ENCODE measurements around the gene PCDHGA6. TPM values are rescaled to one million over a fixed set of nuclear protein-coding genes. Genes with fewer than 3 reads are reported as not detected.
"Not testable (repeated sequence)": the region's sequence is repeated elsewhere in the genome, so short reads cannot be mapped to it uniquely, and the experiment has no call there.

Gene PCDHGA6
- total RNA-seq, 1 experiment from 2014 or later, result 0.07 TPM

DNA sequence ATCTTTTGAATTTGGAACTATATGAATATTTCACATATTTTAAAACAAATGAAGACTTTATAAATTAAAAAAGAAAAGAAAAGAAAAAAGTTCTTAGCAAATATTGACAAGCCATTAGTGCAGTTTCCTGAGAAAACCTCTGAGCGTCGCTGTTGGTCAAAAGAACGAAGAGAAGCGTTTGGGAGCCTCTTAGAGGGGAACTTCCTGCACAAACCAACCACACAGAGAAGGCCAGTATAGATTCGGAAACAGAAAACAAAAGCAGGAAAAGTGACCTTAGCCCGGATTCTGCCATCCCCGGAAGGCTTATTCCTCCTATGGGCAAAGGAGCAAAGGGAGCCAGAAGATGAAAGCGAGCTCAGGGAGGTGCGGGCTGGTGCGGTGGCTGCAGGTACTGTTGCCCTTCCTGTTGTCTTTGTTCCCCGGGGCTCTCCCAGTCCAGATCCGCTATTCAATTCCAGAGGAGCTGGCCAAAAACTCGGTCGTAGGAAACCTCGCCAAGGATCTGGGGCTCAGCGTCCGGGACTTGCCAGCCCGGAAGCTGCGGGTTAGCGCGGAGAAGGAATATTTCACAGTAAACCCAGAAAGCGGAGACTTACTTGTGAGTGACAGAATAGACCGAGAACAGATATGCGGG is 13.8 kb upstream of the PCDHGA6 start, which contains the start of gene PCDHGB2:
Gene PCDHGB2, plus strand, starts transcription at position 205 of the 637 bp plus-strand sequence. Its CDS starts 142 bp downstream, at position 347.
- peak; percentile 9 for DNase-seq (ENCODE audit: low read depth)

- DNase-seq (ENCODE audit: low read depth), result no peak
These were observed 13.0 kb upstream of the PCDHGA6 start for GRCh38 chr5:141360685-141361084.

DNA sequence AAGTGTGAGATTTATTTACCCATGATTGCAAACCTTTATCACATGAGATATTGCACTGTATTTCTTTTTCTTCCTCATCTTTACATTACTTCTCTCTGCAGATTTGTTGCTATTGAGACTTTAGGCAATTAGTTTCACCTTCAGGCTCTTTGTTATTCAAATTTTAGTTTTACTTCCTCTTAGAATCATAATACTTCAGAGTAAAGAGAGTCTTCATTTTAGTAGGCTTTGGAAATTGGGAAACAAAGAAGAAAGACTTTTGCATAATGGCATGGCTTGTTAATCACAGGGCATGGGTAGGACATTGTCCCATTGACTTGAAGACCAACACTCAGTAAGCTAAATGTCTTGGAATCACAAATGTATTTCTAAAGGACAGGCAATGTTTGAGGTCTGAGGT is 11.0 kb upstream of the PCDHGA6 start:
- no peak for DNase-seq (ENCODE audit: low read depth)

DNA sequence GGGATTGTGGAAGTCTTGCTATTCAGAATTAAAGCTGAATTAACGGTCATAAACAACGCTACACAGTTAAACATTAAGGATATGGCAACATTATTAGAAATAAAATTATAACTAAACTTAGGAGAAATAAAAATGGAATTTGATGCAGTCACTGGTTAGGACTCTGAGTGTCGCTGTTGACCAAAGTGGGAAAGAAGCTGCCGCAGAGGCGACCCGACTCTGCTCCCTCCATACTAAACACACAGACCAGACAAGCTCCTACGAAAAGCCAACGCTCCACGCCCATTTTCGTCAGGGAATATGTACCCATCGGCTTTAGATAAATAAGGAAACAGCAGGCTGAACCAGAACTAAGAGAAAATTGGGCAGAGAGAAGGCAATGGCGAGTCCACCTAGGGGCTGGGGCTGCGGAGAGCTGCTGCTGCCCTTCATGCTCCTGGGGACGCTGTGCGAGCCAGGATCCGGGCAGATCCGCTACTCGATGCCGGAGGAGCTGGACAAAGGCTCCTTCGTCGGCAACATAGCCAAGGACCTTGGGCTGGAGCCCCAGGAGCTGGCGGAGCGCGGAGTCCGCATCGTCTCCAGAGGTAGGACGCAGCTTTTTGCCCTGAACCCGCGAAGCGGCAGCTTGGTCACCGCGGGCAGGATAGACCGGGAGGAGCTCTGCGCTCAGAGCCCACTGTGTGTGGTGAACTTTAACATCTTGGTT is 9.6 kb upstream of the PCDHGA6 start, which contains the start of gene PCDHGA5:
Gene PCDHGA5, plus strand, starts transcription at position 211 of the 709 bp plus-strand sequence. Its CDS starts 169 bp downstream, at position 380.
- DNase-seq (ENCODE audit: low read depth), result no peak

GRCh38 chr5:141366016-141366896 is 7.4 kb upstream of the PCDHGA6 start:
- no peak for DNase-seq (ENCODE audit: low read depth)

GRCh38 chr5:141369994-141370848 is 3.5 kb upstream of the PCDHGA6 start, which contains the start of gene PCDHGB3:
PCDHGB3 (plus strand) TSS chr5:141370242; CDS start chr5:141370395, 153 bp downstream.
- DNase-seq (ENCODE audit: low read depth), result no peak

GRCh38 chr5:141371572-141372475 is 1.9 kb upstream of the PCDHGA6 start:
- no peak for DNase-seq (ENCODE audit: low read depth)

DNA sequence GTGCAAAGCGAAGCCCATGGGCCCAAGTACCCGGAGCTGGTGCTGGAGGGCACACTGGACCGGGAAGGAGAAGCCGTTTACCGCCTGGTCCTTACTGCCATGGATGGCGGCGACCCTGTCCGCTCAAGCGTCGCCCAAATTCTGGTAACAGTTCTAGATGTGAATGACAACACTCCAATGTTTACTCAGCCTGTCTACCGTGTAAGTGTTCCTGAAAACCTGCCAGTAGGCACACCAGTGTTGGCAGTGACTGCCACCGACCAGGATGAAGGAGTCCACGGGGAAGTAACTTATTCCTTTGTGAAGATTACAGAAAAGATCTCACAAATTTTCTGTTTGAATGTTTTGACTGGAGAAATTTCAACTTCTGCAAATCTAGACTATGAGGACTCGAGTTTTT is 936 bp downstream of the PCDHGA6 start:
- no peak for DNase-seq (ENCODE audit: low read depth)

DNA sequence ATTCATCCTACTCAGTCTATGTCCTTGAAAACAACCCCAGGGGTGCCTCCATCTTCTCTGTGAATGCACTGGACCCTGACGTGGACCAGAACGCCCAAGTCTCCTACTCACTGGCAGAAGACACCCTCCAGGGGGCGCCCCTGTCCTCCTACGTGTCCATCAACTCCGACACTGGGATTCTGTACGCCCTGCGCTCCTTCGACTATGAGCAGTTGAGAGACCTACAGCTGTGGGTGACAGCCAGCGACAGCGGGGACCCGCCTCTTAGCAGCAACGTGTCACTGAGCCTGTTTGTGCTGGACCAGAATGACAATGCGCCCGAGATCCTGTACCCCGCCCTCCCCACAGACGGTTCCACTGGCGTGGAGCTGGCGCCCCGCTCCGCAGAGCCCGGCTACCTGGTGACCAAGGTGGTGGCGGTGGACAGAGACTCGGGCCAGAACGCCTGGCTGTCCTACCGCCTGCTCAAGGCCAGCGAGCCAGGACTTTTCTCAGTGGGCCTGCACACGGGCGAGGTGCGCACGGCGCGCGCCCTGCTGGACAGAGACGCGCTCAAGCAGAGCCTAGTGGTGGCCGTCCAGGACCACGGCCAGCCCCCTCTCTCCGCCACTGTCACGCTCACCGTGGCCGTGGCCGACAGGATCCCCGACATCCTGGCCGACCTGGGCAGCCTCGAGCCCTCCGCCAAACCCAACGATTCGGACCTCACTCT is 1.9 kb downstream of the PCDHGA6 start:
- DNase-seq (ENCODE audit: low read depth), result not testable (repeated sequence)

GRCh38 chr5:141382469-141383294 is 9.0 kb downstream of the PCDHGA6 start, which contains the start of gene PCDHGA7:
PCDHGA7 (plus strand) TSS chr5:141382742; CDS start chr5:141382900, 158 bp downstream.
- no peak for DNase-seq (ENCODE audit: low read depth)

DNA sequence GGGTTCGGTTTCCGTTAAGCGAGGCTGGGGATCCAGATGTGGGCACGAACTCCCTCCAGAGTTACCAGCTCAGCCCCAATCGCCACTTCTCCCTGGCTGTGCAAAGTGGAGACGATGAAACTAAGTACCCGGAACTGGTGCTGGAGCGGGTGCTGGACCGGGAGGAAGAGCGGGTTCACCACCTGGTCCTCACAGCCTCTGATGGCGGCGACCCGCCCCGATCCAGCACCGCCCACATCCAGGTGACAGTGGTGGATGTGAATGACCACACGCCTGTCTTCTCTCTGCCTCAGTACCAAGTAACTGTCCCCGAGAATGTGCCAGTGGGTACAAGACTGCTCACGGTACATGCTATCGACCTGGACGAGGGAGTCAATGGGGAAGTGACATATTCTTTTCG is 9.7 kb downstream of the PCDHGA6 start:
- no peak for DNase-seq (ENCODE audit: low read depth)

DNA sequence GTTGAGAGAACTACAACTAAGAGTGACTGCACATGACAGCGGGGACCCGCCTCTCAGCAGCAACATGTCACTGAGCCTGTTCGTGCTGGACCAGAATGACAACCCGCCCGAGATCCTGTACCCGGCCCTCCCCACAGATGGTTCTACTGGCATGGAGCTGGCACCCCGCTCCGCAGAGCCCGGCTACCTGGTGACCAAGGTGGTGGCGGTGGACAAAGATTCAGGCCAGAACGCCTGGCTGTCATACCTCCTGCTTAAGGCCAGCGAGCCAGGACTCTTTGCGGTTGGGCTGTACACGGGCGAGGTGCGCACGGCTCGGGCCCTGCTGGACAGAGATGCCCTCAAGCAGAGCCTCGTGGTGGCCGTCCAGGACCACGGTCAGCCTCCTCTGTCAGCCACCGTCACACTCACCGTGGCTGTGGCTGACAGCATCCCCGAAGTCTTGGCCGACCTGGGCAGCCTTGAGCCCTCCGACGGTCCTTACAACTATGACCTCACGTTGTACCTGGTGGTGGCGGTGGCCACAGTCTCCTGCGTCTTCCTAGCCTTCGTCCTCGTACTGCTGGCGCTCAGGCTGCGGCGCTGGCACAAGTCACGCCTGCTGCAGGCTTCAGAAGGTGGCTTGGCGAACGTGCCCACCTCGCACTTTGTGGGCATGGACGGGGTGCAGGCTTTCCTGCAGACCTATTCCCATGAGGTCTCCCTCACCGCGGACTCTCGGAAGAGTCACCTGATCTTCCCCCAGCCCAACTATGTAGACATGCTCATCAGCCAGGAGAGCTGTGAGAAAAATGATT is 11.0 kb downstream of the PCDHGA6 start:
- DNase-seq (ENCODE audit: low read depth), result no peak

GRCh38 chr5:141387557-141388311 is 14.0 kb downstream of the PCDHGA6 start, which contains the start of gene PCDHGB4:
PCDHGB4 (plus strand) TSS chr5:141387698; CDS start chr5:141387885, 187 bp downstream.
- DNase-seq (ENCODE audit: low read depth), result not testable (repeated sequence)

- DNase-seq (ENCODE audit: low read depth), result no peak
These were observed 15.0 kb downstream of the PCDHGA6 start for GRCh38 chr5:141388661-141389060.

DNA sequence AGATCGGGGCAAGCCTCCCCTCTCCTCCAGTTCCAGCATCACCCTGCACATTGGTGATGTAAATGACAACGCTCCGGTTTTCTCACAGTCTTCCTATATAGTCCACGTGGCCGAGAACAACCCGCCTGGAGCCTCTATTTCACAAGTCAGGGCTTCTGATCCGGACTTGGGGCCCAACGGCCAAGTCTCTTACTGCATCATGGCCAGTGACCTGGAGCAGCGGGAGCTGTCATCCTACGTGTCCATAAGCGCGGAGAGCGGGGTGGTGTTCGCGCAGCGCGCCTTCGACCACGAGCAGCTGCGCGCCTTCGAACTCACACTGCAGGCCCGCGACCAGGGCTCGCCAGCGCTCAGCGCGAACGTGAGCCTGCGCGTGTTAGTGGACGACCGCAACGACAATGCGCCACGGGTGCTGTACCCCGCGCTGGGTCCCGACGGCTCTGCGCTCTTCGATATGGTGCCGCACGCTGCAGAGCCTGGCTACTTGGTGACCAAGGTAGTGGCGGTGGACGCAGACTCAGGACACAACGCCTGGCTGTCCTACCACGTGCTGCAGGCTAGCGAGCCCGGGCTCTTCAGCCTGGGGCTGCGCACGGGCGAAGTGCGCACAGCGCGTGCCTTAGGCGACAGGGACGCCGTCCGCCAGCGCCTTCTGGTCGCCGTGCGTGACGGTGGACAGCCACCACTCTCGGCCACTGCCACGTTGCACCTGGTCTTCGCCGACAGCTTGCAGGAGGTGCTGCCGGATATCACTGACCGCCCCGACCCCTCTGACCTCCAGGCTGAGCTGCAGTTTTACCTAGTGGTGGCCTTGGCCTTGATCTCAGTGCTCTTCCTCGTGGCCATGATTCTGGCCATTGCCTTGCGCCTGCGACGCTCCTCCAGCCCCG is 15.7 kb downstream of the PCDHGA6 start:
- no peak for DNase-seq (ENCODE audit: low read depth)

Measured in M059J (cell line).